IPS-18c (cell line): ENCODE measurements around the gene CAP1.
"Not testable (repeated sequence)": the region's sequence is repeated elsewhere in the genome, so short reads cannot be mapped to it uniquely, and the experiment has no call there.

Experiments used
- H3K4me3 ChIP-seq: 2 replicates; pipeline ENCODE4 v1.7.0; 2013; ENCODE audit warnings: low read depth, mild to moderate bottlenecking, low read length, moderate library complexity; ENCODE audit not compliant: insufficient read depth
- H3K9me3 ChIP-seq: one replicate; pipeline ENCODE4 v1.6.1; 2013; ENCODE audit warnings: mild to moderate bottlenecking, low read length, moderate library complexity; ENCODE audit not compliant: control insufficient read depth, insufficient read depth

CAP1 gene

GRCh38 chr1:40076895-40077312 lies 36.4 kb downstream of the CAP1 start:
- no peak overlapping the region for H3K4me3 ChIP-seq
- H3K9me3 ChIP-seq, result no peaks in the 10 kb centered on the region

GRCh38 chr1:40078512-40079333 lies 38.2 kb downstream of the CAP1 start:
- Histone ChIP-seq H3K9me3 (no peaks in the 10 kb centered on the region), H3K4me3 (no peak overlapping the region)

- H3K4me3 ChIP-seq, result no peak overlapping the region
- no peaks in the 10 kb centered on the region for H3K9me3 ChIP-seq
Measured at GRCh38 chr1:40079774-40080400, 39.4 kb downstream of the CAP1 start.

- H3K9me3 ChIP-seq, result no peaks in the 10 kb centered on the region
- H3K4me3 ChIP-seq, result no peak overlapping the region
Measured at GRCh38 chr1:40081871-40082270, 41.3 kb downstream of the CAP1 start.

- H3K9me3 ChIP-seq, result not testable (repeated sequence)
Measured at GRCh38 chr1:40084750-40085149, 44.2 kb downstream of the CAP1 start.

GRCh38 chr1:40090652-40091355 lies 50.3 kb downstream of the CAP1 start:
- H3K9me3 ChIP-seq, result no peaks in the 10 kb centered on the region
- no peak overlapping the region for H3K4me3 ChIP-seq

More at GRCh38 chr1:40084750-40085149, 44.2 kb downstream of the CAP1 start:
- H3K4me3 ChIP-seq, result not testable (repeated sequence)

- Histone ChIP-seq H3K9me3 (no peaks in the 10 kb centered on the region), H3K4me3 (no peak overlapping the region)
Measured at GRCh38 chr1:40092241-40092640, 51.7 kb downstream of the CAP1 start.

GRCh38 chr1:40092706-40093639 lies 52.4 kb downstream of the CAP1 start:
- Histone ChIP-seq H3K4me3 (no peak overlapping the region), H3K9me3 (no peaks in the 10 kb centered on the region)

GRCh38 chr1:40094466-40095110 lies 54.1 kb downstream of the CAP1 start:
- no peaks in the 10 kb centered on the region for H3K9me3 ChIP-seq
- no peak overlapping the region for H3K4me3 ChIP-seq

GRCh38 chr1:40095806-40096205 lies 55.3 kb downstream of the CAP1 start:
- H3K9me3 ChIP-seq, result no peaks in the 10 kb centered on the region
- H3K4me3 ChIP-seq, result no peak overlapping the region

- H3K9me3 ChIP-seq, result no peaks in the 10 kb centered on the region
- H3K4me3 ChIP-seq, result peak overlapping the region; percentile 82
Measured at GRCh38 chr1:40096646-40096976, 56.1 kb downstream of the CAP1 start.

GRCh38 chr1:40096977-40097782 lies 56.7 kb downstream of the CAP1 start, which contains the start of gene PPT1:
TSS of gene PPT1 (minus strand) at chr1:40097252. CDS start at chr1:40097238, 14 bp downstream.
- H3K4me3 ChIP-seq, result peak within 1 kb of the TSS; percentile 82
- no peaks in the 10 kb centered on the region for H3K9me3 ChIP-seq

- no peak overlapping the region for H3K4me3 ChIP-seq
Measured at GRCh38 chr1:40102038-40102437, 61.5 kb downstream of the CAP1 start.

GRCh38 chr1:40102896-40103295 lies 62.4 kb downstream of the CAP1 start:
- no peak overlapping the region for H3K4me3 ChIP-seq
- H3K9me3 ChIP-seq, result no peaks in the 10 kb centered on the region

More at GRCh38 chr1:40102038-40102437, 61.5 kb downstream of the CAP1 start:
- H3K9me3 ChIP-seq, result no peaks in the 10 kb centered on the region

- H3K4me3 ChIP-seq, result no peak overlapping the region
- H3K9me3 ChIP-seq, result peaks cover 2% of the 10 kb centered on the region
Measured at GRCh38 chr1:40105028-40105427, 64.5 kb downstream of the CAP1 start.
